ENCODE measurements around the gene CYYR1.
A peak's percentile ranks its signal among the peaks of the same experiment; 100 is the strongest.

Gene CYYR1

DNA sequence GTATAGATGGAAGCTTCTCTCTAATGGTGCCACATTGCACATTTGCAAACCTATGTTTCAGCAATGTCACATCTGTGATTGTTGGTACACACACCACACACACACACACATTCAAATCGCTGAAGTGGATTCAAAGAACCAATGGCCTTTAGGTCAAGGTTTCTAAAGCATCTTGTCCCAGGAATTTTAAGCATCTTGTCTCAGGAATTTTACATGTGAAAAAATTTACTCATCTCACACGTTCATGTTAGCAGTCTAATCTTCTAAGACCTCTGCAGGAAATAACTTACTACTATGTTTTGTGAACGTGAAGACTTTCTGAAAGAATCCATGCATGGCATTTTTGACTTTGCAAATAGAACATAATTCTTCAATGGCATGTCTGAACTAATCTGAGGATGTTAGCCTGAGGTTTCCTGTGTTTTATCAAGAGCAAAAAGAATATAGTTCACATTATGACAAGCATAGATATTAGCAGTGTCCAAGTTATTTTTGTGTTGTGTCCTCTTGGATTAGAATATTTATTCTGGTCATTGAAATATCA lies 125.1 kb downstream of the CYYR1 start:
- no peak overlapping the region for H3K4me3 ChIP-seq
- H3K27ac ChIP-seq = no peak overlapping the region

- no peak overlapping the region for H3K4me3 ChIP-seq
- H3K27ac ChIP-seq = peak overlapping the region in 1 of 21 experiments; percentile 20
Observed at GRCh38 chr21:26445440-26445839, 127.6 kb downstream of the CYYR1 start.

DNA sequence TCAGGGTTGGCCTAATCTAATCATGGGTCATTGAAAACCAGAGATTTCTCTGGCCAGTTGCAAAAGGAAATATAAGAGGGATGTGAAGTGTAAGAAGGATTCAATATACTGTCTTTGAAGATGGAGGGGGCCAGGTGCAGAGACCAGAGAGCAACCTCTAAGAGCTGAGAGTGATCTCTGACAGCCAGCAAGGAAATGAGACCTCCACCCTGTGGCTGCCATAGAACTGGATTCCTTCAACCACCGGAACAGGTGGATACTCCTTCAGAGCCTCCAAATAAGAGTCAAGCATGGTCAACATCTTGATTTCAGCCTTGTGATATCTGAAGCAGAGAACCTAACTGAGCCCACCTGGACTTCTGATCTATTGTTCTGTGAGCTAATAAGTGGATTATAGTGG lies 128.4 kb downstream of the CYYR1 start:
- peak overlapping the region in 1 of 21 experiments; percentile 20 for H3K27ac ChIP-seq
- H3K4me3 ChIP-seq = no peak overlapping the region

- no peak overlapping the region for H3K27ac ChIP-seq
Observed at GRCh38 chr21:26443867-26444266, 129.2 kb downstream of the CYYR1 start.

GRCh38 chr21:26443291-26443690 lies 129.8 kb downstream of the CYYR1 start:
- Histone ChIP-seq H3K27ac (no peak overlapping the region), H3K4me3 (no peak overlapping the region)

More at GRCh38 chr21:26443867-26444266, 129.2 kb downstream of the CYYR1 start:
- H3K4me3 ChIP-seq = no peak overlapping the region

- H3K27ac ChIP-seq = no peak overlapping the region
Observed at GRCh38 chr21:26441149-26441548, 131.9 kb downstream of the CYYR1 start.

GRCh38 chr21:26438976-26439375 lies 134.1 kb downstream of the CYYR1 start:
- H3K4me3 ChIP-seq = no peak overlapping the region
- H3K27ac ChIP-seq = no peak overlapping the region

More at GRCh38 chr21:26441149-26441548, 131.9 kb downstream of the CYYR1 start:
- H3K4me3 ChIP-seq = no peak overlapping the region

- Histone ChIP-seq H3K4me3 (no peak overlapping the region), H3K27ac (no peak overlapping the region)
Observed at GRCh38 chr21:26437326-26438009, 135.6 kb downstream of the CYYR1 start.

GRCh38 chr21:26433386-26433785 lies 139.7 kb downstream of the CYYR1 start:
- H3K4me3 ChIP-seq = no peak overlapping the region
- H3K27ac ChIP-seq = no peak overlapping the region

- Histone ChIP-seq H3K4me3 (no peak overlapping the region), H3K27ac (no peak overlapping the region)
Observed at GRCh38 chr21:26432410-26432809, 140.7 kb downstream of the CYYR1 start.

DNA sequence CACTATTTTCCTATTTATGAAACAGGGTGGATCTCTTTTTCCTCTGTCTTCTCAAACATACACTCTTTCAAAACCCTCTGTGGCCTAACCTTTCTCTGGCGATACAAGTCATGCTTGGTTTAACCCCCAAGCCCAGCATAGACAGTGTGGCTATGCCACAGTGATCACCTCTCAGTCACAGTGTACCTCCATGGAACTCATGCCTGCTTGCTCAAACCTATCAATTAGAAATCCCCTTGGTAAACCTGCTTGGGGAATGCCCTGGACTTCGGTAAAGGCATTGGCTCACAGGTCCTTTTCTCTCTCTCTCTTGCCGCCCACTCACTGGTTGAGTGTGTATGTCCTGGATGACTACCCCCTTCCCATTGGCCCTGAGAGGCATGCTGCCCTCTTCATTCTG lies 147.5 kb downstream of the CYYR1 start:
- Histone ChIP-seq H3K27ac (no peak overlapping the region), H3K4me3 (no peak overlapping the region)

GRCh38 chr21:26423511-26423910 lies 149.6 kb downstream of the CYYR1 start:
- Histone ChIP-seq H3K27ac (no peak overlapping the region), H3K4me3 (no peak overlapping the region)

- Histone ChIP-seq H3K27ac (no peak overlapping the region), H3K4me3 (no peak overlapping the region)
Observed at GRCh38 chr21:26422706-26423105, 150.4 kb downstream of the CYYR1 start.

DNA sequence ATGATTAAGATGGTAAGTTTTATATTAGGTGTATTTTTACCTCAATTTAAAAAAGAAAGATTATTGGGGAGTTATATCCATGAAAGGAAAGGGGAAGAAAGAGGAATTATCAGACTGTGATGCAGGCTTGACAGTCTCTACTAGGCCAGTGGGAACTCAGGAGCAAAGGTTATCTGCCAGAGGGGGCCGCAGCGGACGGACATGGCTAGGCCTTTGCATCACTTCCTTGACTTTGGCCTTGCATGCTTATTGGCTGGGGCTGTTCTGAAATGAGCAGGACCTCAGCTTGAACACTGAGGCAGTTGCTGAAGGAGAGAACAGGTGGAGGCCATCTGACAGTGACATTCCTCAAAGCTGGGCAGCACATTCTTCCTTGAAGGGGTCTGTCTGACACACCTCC lies 150.9 kb downstream of the CYYR1 start:
- Histone ChIP-seq H3K27ac (no peak overlapping the region), H3K4me3 (no peak overlapping the region)

DNA sequence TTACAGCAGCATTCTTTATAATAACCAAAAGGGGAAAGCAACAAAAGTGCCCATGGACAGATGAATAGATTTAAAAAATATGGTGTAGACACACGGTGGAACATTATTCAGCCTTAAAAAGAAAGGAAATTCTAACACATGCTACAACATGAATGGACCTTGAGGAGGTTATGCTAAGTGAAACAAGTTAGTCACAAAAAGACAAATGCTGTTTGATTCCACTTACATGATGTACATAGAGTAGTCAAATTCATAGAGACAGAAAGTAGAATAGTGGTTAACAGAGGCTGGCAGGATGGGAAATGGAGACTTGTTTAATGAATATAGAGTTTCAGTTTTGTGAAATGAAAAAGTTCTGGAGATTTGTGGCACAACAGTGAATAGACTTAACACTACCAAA lies 151.4 kb downstream of the CYYR1 start:
- Histone ChIP-seq H3K4me3 (no peak overlapping the region), H3K27ac (no peak overlapping the region)
